HG02852 (cell line): ENCODE data around the gene ACSL3.
A peak's percentile ranks its signal among the peaks of the same experiment; 100 is the strongest.

Source experiments
- ATAC-seq: cut with Tn5 transposase; IDR thresholded peaks from one replicate; pipeline ENCODE4 v1.9.1; 2021; ENCODE audit warnings: mild to moderate bottlenecking, moderate library complexity; ENCODE audit not compliant: unreplicated experiment

ACSL3 gene

GRCh38 chr2:222939208-222939856, 78.5 kb downstream of the ACSL3 start:
- peak; percentile 75 for ATAC-seq

- ATAC-seq = no peak
Measured at GRCh38 chr2:222939979-222940378, 79.1 kb downstream of the ACSL3 start.

GRCh38 chr2:222941510-222942032, 80.7 kb downstream of the ACSL3 start:
- ATAC-seq = no peak

- no peak for ATAC-seq
Measured at GRCh38 chr2:222942561-222942960, 81.7 kb downstream of the ACSL3 start.

GRCh38 chr2:222942977-222943376, 82.1 kb downstream of the ACSL3 start:
- no peak for ATAC-seq

GRCh38 chr2:222943820-222944219, 83.0 kb downstream of the ACSL3 start:
- peak; percentile 86 for ATAC-seq

GRCh38 chr2:222944552-222944951, 83.7 kb downstream of the ACSL3 start:
- no peak for ATAC-seq

- no peak for ATAC-seq
Measured at GRCh38 chr2:222944971-222945740, 84.3 kb downstream of the ACSL3 start.

GRCh38 chr2:222945887-222946286, 85.1 kb downstream of the ACSL3 start:
- no peak for ATAC-seq

- ATAC-seq = no peak
Measured at GRCh38 chr2:222946700-222947287, 86.0 kb downstream of the ACSL3 start.

- ATAC-seq = no peak
Measured at GRCh38 chr2:222949073-222949472, 88.2 kb downstream of the ACSL3 start.

GRCh38 chr2:222949690-222950323, 89.0 kb downstream of the ACSL3 start:
- no peak for ATAC-seq

- no peak for ATAC-seq
Measured at GRCh38 chr2:222950638-222951285, 89.9 kb downstream of the ACSL3 start.

- no peak for ATAC-seq
Measured at GRCh38 chr2:222952204-222952603, 91.4 kb downstream of the ACSL3 start.

GRCh38 chr2:222955008-222955407, 94.2 kb downstream of the ACSL3 start:
- no peak for ATAC-seq

GRCh38 chr2:222959358-222959757, 98.5 kb downstream of the ACSL3 start:
- ATAC-seq = no peak

GRCh38 chr2:222960126-222960525, 99.3 kb downstream of the ACSL3 start:
- peak; percentile 92 for ATAC-seq

GRCh38 chr2:222963641-222964040, 102.8 kb downstream of the ACSL3 start:
- no peak for ATAC-seq

- ATAC-seq = no peak
Measured at GRCh38 chr2:222964376-222965031, 103.7 kb downstream of the ACSL3 start.

GRCh38 chr2:222965555-222965954, 104.7 kb downstream of the ACSL3 start:
- no peak for ATAC-seq
